WERI-Rb-1 (cell line): ENCODE data around the gene CHCHD6.

Source experiments
- DNase-seq: peaks from one replicate; pipeline ENCODE4 v3.0.0-alpha.2; 2020
- H3K27ac ChIP-seq: fragments of 250-450 bp; sonication (Bioruptor Pico); 2 replicates; pipeline ENCODE4 v1.5.1; 2020; ENCODE audit warnings: mild to moderate bottlenecking, moderate library complexity
- H3K27me3 ChIP-seq: fragments of 250-450 bp; sonication (Bioruptor Pico); 2 replicates; pipeline ENCODE4 v1.5.1; 2021; ENCODE audit warnings: mild to moderate bottlenecking, low read depth, moderate library complexity; ENCODE audit not compliant: insufficient read depth, severe bottlenecking
- H3K36me3 ChIP-seq: fragments of 250-450 bp; sonication (Bioruptor Pico); 2 replicates; pipeline ENCODE4 v1.5.1; 2020; ENCODE audit warnings: mild to moderate bottlenecking, moderate library complexity
- H3K4me3 ChIP-seq: 2 replicates; pipeline ENCODE4 v1.5.1; 2011; ENCODE audit warnings: low read depth, mild to moderate bottlenecking, control low read depth, low read length
- H3K9me3 ChIP-seq: fragments of 250-450 bp; sonication (Bioruptor Pico); 2 replicates; pipeline ENCODE4 v1.5.1; 2021; ENCODE audit warnings: mild to moderate bottlenecking, moderate library complexity; ENCODE audit not compliant: severe bottlenecking
- TF ChIP-seq, protein P1 (sequence below): IDR thresholded peaks from 2 replicates; pipeline ENCODE4 v1.5.1; 2011; ENCODE audit warnings: low read depth, mild to moderate bottlenecking, control low read depth, inconsistent platforms, low read length

CHCHD6 gene

DNA sequence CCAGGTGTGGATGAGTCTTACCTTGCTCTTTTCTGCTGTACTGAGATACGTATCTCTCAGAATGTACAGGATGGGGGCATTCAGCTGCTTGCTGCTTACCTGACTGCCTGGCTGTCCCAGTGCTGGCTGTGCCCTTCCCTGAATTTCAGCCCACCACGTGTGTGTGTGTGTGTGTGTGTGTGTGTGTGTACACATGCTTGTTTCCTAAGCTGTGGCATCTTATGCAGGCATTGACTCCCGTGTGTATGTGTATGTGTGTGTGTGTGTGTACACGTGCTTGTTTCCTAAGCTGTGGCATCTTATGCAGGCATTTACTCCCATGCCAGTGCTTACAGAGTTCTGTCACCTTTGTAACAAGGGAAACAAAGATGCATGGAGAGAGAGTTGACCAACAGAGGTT is 218.4 kb downstream of the CHCHD6 start:
- Histone ChIP-seq H3K27me3 (no peaks in the 10 kb centered on the region), H3K4me3 (no peak overlapping the region), H3K9me3 (no peaks in the 10 kb centered on the region), H3K27ac (no peak overlapping the region), H3K36me3 (0 out of 2 replicates have a peak, but pooled peaks cover 2% of the 10 kb centered on the region)
- DNase-seq, result no peak
- TF ChIP-seq, protein P1, sequence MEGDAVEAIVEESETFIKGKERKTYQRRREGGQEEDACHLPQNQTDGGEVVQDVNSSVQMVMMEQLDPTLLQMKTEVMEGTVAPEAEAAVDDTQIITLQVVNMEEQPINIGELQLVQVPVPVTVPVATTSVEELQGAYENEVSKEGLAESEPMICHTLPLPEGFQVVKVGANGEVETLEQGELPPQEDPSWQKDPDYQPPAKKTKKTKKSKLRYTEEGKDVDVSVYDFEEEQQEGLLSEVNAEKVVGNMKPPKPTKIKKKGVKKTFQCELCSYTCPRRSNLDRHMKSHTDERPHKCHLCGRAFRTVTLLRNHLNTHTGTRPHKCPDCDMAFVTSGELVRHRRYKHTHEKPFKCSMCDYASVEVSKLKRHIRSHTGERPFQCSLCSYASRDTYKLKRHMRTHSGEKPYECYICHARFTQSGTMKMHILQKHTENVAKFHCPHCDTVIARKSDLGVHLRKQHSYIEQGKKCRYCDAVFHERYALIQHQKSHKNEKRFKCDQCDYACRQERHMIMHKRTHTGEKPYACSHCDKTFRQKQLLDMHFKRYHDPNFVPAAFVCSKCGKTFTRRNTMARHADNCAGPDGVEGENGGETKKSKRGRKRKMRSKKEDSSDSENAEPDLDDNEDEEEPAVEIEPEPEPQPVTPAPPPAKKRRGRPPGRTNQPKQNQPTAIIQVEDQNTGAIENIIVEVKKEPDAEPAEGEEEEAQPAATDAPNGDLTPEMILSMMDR, result no peak

- H3K36me3 ChIP-seq, result no peaks in the 10 kb centered on the region
- no peaks in the 10 kb centered on the region for H3K27me3 ChIP-seq
- H3K27ac ChIP-seq, result no peak overlapping the region
- no peak overlapping the region for H3K4me3 ChIP-seq
- no peaks in the 10 kb centered on the region for H3K9me3 ChIP-seq
- no peak for DNase-seq
- TF ChIP-seq, protein P1, result no peak
These were observed 219.4 kb downstream of the CHCHD6 start for GRCh38 chr3:126923423-126923822.

- Histone ChIP-seq H3K36me3 (no peaks in the 10 kb centered on the region), H3K27me3 (no peaks in the 10 kb centered on the region), H3K4me3 (no peak overlapping the region), H3K27ac (no peak overlapping the region), H3K9me3 (no peaks in the 10 kb centered on the region)
- TF ChIP-seq, protein P1, result no peak
- DNase-seq, result no peak
These were observed 219.9 kb downstream of the CHCHD6 start for GRCh38 chr3:126923895-126924294.

- H3K27me3 ChIP-seq, result no peaks in the 10 kb centered on the region
- no peaks in the 10 kb centered on the region for H3K9me3 ChIP-seq
- TF ChIP-seq, protein P1, result no peak
- no peak for DNase-seq
- H3K36me3 ChIP-seq, result no peaks in the 10 kb centered on the region
- no peak overlapping the region for H3K4me3 ChIP-seq
- no peak overlapping the region for H3K27ac ChIP-seq
These were observed 220.4 kb downstream of the CHCHD6 start for GRCh38 chr3:126924458-126924857.

GRCh38 chr3:126925411-126926171 is 221.6 kb downstream of the CHCHD6 start:
- TF ChIP-seq, protein P1, result no peak

More at GRCh38 chr3:126925411-126926171, 221.6 kb downstream of the CHCHD6 start:
- Histone ChIP-seq H3K9me3 (no peaks in the 10 kb centered on the region), H3K27me3 (no peaks in the 10 kb centered on the region), H3K4me3 (no peak overlapping the region), H3K36me3 (no peaks in the 10 kb centered on the region), H3K27ac (no peak overlapping the region)
- DNase-seq, result no peak
